NCI-H345 treated with DMSO at 0.1 percent for 48 hours (cell line): ENCODE results near the gene TCF12.
"Not testable (repeated sequence)": the region's sequence is repeated elsewhere in the genome, so short reads cannot be mapped to it uniquely, and the experiment has no call there.

Source experiments
- DNase-seq: peaks from one replicate; lab custom pipeline; 2025; ENCODE audit not compliant: unreplicated experiment; lab: John Stamatoyannopoulos, UW

TCF12 gene

GRCh38 chr15:56946150-56946549 lies 27.7 kb downstream of the TCF12 start:
- DNase-seq: no peak

GRCh38 chr15:56948000-56948763 lies 29.7 kb downstream of the TCF12 start:
- no peak for DNase-seq

GRCh38 chr15:56948764-56949101 lies 30.3 kb downstream of the TCF12 start:
- DNase-seq: no peak

- DNase-seq: no peak
Observed at GRCh38 chr15:56950979-56951378, 32.5 kb downstream of the TCF12 start.

DNA sequence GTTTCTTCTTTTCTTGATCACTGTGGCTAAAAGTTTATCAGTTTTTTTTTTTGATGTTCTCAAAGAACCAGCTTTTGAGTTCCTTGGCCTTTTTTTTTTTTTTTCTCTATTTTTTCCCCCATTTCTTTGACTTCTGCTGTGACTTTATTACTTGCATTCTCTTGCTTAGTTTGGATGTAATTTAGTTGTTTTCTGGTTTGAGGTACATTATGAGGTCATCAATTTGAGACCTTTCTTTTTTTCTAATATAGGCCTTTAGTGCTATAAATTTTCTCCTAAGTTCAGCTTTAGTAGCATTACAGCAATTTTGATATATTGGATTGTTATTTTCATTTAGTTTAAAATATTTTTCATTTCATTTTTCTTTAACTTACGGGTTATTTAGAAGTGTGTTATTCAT lies 35.3 kb downstream of the TCF12 start:
- DNase-seq: no peak

DNA sequence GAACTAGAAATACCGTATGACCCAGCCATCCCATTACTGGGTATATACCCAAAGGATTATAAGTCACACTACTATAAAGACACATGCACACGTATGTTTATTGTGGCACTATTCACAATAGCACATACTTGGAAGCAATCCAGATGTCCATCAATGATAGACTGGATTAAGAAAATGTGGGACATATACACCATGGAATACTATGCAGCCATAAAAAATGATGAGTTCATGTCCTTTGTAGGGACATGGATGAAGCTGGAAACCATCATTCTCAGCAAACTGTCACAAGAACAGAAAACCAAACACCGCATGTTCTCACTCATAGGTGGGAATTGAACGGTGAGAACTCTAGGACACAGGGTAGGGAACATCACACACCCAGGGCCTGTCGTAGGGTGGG lies 36.6 kb downstream of the TCF12 start:
- not testable (repeated sequence) for DNase-seq

DNA sequence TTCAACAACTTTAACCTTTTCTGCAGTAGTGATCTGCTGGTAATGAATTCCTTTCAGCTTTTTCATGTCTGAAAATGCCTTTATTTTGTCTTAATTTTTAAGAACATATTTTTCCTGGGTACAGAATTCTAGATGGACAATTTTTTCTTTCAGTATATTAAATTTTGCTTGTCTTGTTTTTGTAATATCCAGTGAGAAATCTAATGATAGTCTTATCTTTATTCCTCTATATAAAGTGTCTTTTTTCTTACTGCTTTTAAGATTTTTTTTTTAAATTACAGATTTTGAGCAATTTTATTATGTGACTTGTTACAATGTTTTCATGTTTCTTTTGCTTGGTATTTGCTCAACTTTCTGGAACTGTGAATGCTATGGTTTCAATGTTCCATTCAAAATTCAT lies 38.1 kb downstream of the TCF12 start:
- DNase-seq: no peak

GRCh38 chr15:56957812-56958406 lies 39.5 kb downstream of the TCF12 start:
- no peak for DNase-seq

- no peak for DNase-seq
Observed at GRCh38 chr15:56959318-56959648, 40.8 kb downstream of the TCF12 start.

GRCh38 chr15:56960116-56960515 lies 41.7 kb downstream of the TCF12 start:
- DNase-seq: no peak

DNA sequence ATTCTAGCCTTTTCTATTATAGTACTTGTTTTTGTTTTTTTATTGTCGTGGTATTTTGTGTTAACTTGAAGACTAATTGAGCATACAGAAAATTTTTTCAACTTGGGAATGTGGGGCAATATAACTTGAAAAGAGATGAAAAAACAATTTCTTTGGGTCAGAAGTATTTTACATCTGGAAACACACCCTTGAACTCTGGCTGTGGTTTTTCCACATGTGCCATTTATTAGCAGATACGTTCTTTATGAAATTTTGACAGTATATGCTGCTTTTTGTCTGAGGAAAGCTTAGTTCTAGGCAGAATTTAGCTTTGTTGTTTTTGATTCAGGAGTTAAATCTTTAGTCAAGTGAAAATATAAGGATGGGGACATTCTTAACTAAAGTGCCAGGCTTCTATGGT lies 44.7 kb downstream of the TCF12 start:
- DNase-seq: no peak

DNA sequence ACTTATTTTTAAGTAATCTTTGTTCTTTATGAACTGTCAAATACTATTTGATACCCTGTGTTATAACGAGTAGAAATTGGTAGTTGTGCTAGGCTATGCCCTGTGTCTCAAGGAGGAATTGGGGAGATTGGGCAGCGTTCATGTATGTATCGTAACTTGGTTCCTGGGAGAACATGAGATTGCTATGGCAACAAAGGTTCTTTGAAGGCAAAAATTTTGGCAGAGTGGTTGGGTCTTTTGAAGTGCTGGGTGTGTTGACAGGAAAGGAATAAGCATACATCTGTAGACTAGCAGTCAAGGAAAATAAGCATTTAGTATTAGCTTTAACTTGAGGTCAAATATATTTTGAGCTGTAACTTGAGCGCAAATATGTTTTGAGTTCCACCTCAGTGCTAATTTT lies 45.3 kb downstream of the TCF12 start:
- no peak for DNase-seq

- DNase-seq: no peak
Observed at GRCh38 chr15:56964182-56964581, 45.7 kb downstream of the TCF12 start.

DNA sequence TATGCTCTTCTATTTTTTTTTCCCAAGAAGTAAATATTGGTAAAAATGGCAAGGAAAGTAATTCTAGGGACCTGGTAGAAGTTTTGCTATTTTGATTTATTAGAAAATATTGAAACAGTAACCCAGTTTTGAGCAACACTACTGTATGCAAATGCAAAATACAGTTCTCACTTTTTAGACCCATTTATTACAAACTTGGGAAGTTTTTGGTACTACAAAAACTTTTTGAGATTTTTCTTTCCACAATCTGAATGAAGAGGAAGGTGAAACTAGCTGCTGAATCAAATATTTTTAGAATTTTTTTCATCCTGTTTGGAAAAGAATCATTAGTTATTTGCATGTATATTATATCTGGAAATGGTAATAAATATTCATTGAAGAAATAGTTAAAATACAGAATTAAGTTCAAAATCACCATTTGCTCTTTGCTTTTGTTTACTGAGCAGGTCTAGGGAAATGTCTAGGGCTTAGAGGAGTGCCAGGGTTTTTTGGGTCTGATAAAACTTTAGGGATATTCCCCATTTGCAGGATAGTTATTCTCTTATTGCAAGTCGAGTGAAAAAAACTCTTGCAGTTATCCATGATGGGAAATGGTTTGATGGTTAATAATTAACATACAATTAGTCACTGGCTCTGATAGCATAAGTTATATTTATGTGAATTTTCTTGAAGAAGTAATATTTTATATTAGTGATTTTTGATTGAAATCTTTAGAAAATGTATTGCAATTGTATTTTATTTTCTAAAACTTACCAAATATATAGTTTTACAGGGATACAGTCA lies 47.0 kb downstream of the TCF12 start:
- DNase-seq: no peak

- DNase-seq: no peak
Observed at GRCh38 chr15:56967336-56967735, 48.9 kb downstream of the TCF12 start.

GRCh38 chr15:56968256-56968655 lies 49.8 kb downstream of the TCF12 start:
- DNase-seq: no peak

- DNase-seq: no peak
Observed at GRCh38 chr15:56968821-56969220, 50.4 kb downstream of the TCF12 start.

DNA sequence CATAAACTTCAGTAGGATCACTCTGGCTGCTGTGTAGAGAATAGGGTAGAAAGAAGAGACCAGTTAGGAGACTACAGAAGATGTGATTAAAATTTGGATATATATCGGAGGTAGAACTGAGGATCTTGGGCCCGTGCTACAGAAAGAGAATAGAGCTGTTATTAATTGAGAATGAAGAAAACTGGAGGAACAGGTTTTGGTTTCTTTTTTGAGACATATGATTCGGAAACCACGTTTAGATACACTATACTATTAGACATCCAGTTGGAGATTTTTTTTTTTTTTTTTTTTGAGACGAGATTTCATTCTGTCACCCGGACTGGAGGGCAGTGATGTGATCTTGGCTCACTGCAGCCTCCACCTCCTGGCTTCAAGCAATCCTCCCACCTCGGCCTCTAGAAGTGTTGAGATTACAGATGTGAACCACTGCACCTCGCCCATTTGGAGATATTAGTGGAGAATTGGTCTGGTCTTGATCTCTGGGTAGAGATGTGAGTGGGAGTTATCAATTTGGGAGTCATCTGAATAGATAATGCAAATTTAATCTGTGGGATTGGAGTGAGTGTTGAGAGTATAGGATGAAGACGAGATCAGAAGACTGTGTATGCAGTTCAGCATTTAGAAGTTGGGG lies 50.9 kb downstream of the TCF12 start:
- DNase-seq: no peak

DNA sequence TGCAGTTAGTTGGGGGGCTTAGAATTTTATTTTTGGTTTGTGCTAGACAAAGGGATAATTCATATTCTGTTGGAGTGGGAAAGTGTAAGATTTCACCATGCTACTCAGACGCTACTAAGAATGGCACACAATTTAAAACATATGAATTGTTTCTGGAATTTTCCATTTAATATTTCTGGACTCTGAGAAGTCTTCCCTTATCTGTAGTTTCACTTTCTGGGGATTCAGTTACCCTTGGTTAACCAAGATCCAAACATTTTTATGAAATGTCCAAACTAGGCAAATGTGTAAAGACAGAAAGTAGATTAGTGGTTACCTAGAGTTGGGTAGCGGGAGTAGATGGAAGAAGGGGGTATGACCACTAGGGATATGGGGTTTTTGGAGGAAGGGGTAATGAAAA lies 53.1 kb downstream of the TCF12 start:
- DNase-seq: no peak

- no peak for DNase-seq
Observed at GRCh38 chr15:56972016-56972415, 53.6 kb downstream of the TCF12 start.

GRCh38 chr15:56972426-56972825 lies 54.0 kb downstream of the TCF12 start:
- DNase-seq: no peak

- no peak for DNase-seq
Observed at GRCh38 chr15:56973463-56973862, 55.0 kb downstream of the TCF12 start.
